OCI-M1 (cell line): ENCODE results near the gene CYP46A1.
"Not testable (repeated sequence)": the region's sequence is repeated elsewhere in the genome, so short reads cannot be mapped to it uniquely, and the experiment has no call there.

Source experiments
- DNase-seq: peaks from one replicate; lab custom pipeline; 2025; lab: John Stamatoyannopoulos, UW

CYP46A1 gene

GRCh38 chr14:99758872-99759545, 74.9 kb downstream of the CYP46A1 start:
- no peak for DNase-seq

- no peak for DNase-seq
These were observed 75.4 kb downstream of the CYP46A1 start for GRCh38 chr14:99759546-99759925.

DNA sequence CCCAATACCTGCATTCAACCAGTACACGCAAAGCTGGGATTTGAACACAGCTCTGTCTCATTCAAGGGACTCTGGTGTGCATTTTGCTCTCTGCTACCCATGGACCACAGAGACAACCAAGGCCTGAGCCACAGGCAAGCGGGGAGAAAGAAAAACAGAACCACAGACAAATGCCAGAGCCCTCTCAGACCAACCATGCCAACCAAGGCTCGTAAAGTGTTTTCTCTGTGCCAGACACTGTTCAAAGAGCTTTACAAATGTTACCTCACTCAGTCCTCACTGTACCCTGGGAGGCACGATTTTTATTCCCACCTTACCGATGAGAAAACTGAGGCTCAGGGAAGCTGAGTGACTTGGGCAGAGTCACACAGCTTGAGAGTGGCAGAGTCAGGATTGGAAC, 76.7 kb downstream of the CYP46A1 start:
- no peak for DNase-seq

- DNase-seq: not testable (repeated sequence)
These were observed 78.8 kb downstream of the CYP46A1 start for GRCh38 chr14:99762911-99763310.

DNA sequence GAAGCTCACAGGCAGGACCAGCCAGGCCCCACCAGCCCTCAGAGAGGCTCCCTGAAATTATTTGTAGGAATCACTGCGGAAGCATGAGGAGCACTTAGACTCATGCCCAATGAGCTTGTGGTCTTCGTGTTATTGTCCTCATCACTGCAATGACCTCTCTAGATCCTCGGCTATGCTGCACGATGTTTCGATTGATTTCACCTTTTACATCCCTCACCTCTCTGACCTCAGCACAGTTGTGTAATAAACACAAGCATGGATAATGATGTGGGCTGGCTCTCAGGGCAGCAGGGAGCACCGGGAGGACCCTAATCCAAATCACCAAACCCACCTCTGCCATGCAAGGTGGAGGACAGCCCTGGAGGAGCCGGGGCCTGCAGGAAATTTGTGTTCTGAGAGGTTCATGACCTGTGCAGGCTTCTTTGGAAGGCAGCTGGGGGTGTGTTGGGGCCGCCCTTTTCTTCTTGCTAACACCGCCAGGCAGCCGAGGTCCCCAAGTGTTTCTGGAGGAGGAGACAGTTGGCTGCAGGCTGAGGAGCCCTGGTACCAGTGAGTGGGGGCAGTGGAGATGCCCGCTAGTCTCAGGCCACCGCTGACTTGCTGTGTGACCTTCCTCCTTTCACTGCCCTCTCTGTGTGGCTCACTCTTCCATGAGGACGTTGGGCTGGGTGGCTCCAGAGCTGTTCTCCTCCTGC, 79.6 kb downstream of the CYP46A1 start:
- DNase-seq: no peak

DNA sequence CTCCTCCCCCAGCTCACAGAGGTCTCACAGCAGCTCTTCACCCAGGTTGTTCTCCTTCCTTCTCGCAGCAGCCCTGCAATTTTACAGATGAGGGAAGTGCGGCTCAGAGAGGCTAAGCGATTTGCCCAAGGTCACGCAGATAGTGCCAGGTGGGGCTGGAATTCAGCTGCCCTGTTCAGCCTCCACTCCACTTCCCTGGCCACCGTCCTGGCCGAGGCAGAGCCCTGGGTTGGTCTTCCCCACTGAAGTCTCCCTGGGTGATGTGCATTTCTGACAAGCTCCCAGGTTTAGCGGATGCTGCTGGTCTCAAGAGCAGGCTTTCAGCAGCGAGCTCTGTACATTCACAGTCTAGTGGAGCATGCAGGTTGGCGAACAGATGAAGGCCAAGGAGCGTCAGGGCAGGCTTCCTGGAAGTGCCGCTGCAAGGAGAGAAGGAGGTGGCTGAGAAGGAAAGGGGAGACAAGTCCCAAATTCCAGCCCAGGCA, 80.2 kb downstream of the CYP46A1 start:
- DNase-seq: no peak

DNA sequence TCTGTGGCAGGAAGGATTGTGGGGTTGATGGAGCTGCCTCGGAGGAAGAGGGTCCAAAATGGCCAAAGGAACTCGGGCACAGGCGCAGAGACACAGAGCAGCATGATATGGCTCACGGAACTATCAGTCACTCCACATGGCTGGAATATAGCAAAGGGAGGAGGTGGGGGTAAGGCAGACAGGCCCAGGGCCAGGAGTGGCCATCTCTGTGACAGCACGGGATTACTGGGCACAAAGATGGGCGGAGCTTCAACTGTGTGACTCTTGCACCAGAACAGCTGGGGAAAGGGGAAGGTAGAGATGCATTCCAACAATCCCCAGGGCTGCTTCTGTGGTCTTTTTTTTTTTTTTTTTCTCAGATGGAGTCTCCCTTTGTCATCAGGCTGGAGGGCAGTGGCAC, 84.3 kb downstream of the CYP46A1 start:
- DNase-seq: no peak

- no peak for DNase-seq
These were observed 85.0 kb downstream of the CYP46A1 start for GRCh38 chr14:99769123-99769522.

GRCh38 chr14:99769799-99770198, 85.7 kb downstream of the CYP46A1 start:
- no peak for DNase-seq

- DNase-seq: no peak
These were observed 88.5 kb downstream of the CYP46A1 start for GRCh38 chr14:99772371-99773283.

DNA sequence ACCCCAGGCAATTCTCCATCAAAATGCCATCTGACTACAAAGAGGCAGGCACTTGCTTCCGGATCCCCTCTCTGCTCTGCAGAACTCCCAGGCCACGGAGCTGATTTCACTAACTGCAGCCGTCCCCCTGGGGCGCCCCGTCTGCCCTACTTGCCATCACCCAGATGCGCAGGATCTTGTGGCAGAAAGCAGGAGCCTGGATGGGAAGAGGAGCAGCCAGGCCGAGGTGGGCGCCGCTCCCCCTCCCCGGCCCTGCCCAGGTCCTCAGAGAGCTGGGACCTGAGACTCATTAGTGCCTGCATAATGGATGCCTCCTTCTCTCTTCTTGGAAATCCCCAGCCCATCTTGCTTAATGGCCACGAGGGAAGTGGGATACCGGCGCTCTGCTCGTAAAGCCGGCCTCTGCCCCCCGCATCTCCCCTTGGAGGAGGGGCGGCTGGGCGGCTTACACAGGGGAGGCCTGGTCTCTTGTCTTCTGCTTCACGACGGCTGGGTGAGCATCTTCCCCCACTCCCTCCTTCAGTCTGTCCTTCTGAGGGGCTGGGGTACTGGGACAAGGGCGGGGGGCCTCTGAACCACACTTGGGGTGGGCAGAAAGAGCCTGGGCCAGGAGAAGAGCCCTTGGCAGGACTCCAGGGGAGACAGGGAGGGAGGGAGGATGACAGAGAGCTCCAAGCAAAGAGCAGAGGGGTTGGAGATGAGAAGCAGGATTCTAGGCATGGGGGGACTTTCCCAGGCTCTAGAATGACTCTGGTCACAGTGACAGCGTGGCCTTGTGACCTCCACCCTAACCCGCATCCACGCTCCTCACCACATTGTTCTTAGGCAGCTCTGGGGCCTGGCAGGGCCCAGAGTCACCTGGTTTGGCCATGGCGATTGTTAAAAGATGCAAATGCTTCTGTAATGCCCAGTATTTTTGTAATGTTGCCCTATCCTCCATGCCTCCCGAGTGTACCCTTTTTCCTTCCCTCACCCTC, 89.7 kb downstream of the CYP46A1 start:
- DNase-seq: no peak

DNA sequence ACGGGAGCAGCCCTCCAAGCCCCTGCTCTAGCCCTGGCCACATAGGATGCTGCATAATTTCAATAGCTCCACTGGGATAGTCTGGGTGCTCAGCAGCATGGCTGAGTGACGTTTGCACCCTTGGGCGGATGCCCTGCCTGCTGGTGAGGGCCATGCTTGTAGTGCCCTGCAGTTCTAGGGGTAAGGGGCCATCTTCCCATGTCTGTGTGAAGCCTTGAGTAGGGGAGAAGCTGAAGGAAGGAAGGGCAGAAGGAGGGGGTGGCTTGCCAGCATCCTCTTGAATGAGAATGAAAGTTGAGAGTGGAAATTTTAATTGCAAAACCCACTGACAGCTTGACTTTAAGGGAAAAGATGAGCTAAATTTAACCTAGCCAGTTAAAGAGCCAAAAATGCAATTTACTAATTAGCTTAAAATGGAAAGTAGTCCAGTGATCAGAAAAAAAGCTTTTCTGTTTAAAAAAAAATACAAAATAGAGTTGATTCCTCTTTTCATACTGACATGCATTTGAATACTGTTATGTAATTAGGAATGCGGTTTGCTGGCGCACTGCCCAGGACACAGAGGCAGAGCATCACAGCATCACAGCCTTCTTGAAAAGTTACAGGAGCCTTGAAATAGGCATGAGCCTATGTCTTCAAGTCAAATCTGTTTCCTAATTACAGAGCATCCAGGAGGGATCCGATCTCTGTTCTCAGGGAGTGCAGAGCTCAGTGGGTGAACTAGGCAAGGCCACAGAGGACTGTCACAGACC, 90.6 kb downstream of the CYP46A1 start:
- no peak for DNase-seq

DNA sequence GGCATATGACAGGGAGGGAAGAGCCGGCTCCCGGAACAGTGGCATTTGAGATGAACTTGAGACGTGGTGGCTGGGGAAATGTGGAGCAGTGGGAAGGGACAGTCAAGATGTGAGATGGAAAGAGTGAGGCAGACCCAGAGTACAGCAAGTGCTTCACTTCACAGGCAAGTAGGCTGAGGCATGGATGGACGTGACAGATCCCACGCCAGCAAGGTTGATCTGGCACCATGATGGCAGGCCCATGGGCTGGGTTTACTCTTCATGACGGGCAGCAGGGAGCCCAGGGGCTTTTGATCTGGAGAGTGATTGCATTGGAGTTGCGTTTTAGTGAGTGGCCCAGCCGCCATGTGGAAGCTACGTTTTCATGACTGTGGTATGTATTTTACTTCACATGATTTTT, 91.3 kb downstream of the CYP46A1 start:
- DNase-seq: no peak
